ENCODE data around the gene TANGO6.

Gene TANGO6

GRCh38 chr16:69130461-69130860 lies 287.1 kb downstream of the TANGO6 start:
- no peak for TF ChIP-seq CTCF (IDR thresholded peaks at IDR 0.05)
- DNase-seq: no peak
- peaks cover 55% of the 10 kb centered on the region for H3K4me1 Mint-ChIP-seq
- peak overlapping the region; percentile 96 for H3K4me3 Mint-ChIP-seq
- H3K9me3 Mint-ChIP-seq: no peaks in the 10 kb centered on the region
- H3K36me3 Mint-ChIP-seq (ENCODE audit: low read depth): peaks cover 48% of the 10 kb centered on the region
- H3K27ac Mint-ChIP-seq: peak overlapping the region; percentile 91
- no peaks in the 10 kb centered on the region for H3K27me3 Mint-ChIP-seq (ENCODE audit: low read depth, poor library complexity)

GRCh38 chr16:69131167-69131838 lies 288.0 kb downstream of the TANGO6 start:
- Mint-ChIP-seq H3K9me3 (no peaks in the 10 kb centered on the region), H3K27me3 (ENCODE audit: low read depth, poor library complexity) (no peaks in the 10 kb centered on the region), H3K4me1 (peaks cover 55% of the 10 kb centered on the region), H3K4me3 (peak overlapping the region; percentile 96), H3K36me3 (ENCODE audit: low read depth) (peaks cover 44% of the 10 kb centered on the region), H3K27ac (peak overlapping the region; percentile 91)
- no peak for TF ChIP-seq CTCF (IDR thresholded peaks at IDR 0.05)
- DNase-seq: peak; percentile 41

- Mint-ChIP-seq H3K4me1 (peaks cover 55% of the 10 kb centered on the region), H3K36me3 (ENCODE audit: low read depth) (peaks cover 48% of the 10 kb centered on the region), H3K27ac (peak overlapping the region; percentile 91), H3K4me3 (peak overlapping the region; percentile 96), H3K9me3 (no peaks in the 10 kb centered on the region), H3K27me3 (ENCODE audit: low read depth, poor library complexity) (no peaks in the 10 kb centered on the region)
- DNase-seq: peak; percentile 90
- TF ChIP-seq CTCF (IDR thresholded peaks at IDR 0.05): no peak
Observed at GRCh38 chr16:69131839-69132423, 288.6 kb downstream of the TANGO6 start.

GRCh38 chr16:69132424-69133252 lies 289.3 kb downstream of the TANGO6 start, which contains the start of the genes CHTF8 and UTP4:
CHTF8 (minus strand) TSS chr16:69132588; CDS start chr16:69121458, 11,130 bp downstream.
UTP4 (plus strand) TSS chr16:69132649; CDS start chr16:69133460, 811 bp downstream.
- Mint-ChIP-seq H3K4me3 (peak within 1 kb of the TSS; percentile 96), H3K4me1 (peaks cover 50% of the 10 kb centered on the region), H3K27me3 (ENCODE audit: low read depth, poor library complexity) (no peaks in the 10 kb centered on the region), H3K36me3 (ENCODE audit: low read depth) (peaks cover 46% of the 10 kb centered on the region), H3K27ac (peak within 1 kb of the TSS; percentile 95), H3K9me3 (no peaks in the 10 kb centered on the region)
- DNase-seq: peak; percentile 90
- TF ChIP-seq CTCF (IDR thresholded peaks at IDR 0.05): no peak

GRCh38 chr16:69133373-69133954 lies 290.1 kb downstream of the TANGO6 start:
- Mint-ChIP-seq H3K4me3 (peak overlapping the region; percentile 96), H3K9me3 (no peaks in the 10 kb centered on the region), H3K27me3 (ENCODE audit: low read depth, poor library complexity) (no peaks in the 10 kb centered on the region), H3K27ac (no peak overlapping the region), H3K36me3 (ENCODE audit: low read depth) (peaks cover 45% of the 10 kb centered on the region), H3K4me1 (peaks cover 50% of the 10 kb centered on the region)
- no peak for DNase-seq
- TF ChIP-seq CTCF (IDR thresholded peaks at IDR 0.05): no peak
